Neural cell (in vitro differentiated cells): ENCODE results near the gene PLEKHM1. TPM values are rescaled to one million over a fixed set of nuclear protein-coding genes. Genes with fewer than 3 reads are reported as not detected.

Source experiments
- H2AFZ ChIP-seq: fragments of 200-600, 300-800 bp; sonication (generic), shearing (Covaris generic); 2 replicates; pipeline ENCODE4 v1.6.0; 2014; ENCODE audit warnings: low read depth, mild to moderate bottlenecking, antibody characterized with exemption, low read length, moderate library complexity
- H3F3A ChIP-seq: fragments of 200-600 bp; shearing (Covaris generic); 2 replicates; pipeline ENCODE4 v1.6.1; 2016; ENCODE audit warnings: mild to moderate bottlenecking, moderate library complexity, mixed read lengths, antibody characterized with exemption, low read length; ENCODE audit not compliant: insufficient read depth, poor library complexity, severe bottlenecking
- H3K27ac ChIP-seq: fragments of 200-600, 300-800 bp; sonication (generic), shearing (Covaris generic); 2 replicates; pipeline ENCODE4 v1.5.1; 2014; ENCODE audit warnings: mild to moderate bottlenecking, low read length, moderate library complexity
- H3K27me3 ChIP-seq: fragments of 300-800, 200-600 bp; sonication (generic), shearing (Covaris generic); 2 replicates; pipeline ENCODE4 v1.6.0; 2014; ENCODE audit warnings: mild to moderate bottlenecking, low read depth, low read length, moderate library complexity; ENCODE audit not compliant: insufficient read depth
- H3K36me3 ChIP-seq: fragments of 300-800, 200-600 bp; sonication (generic), shearing (Covaris generic); 2 replicates; pipeline ENCODE4 v1.5.1; 2014; ENCODE audit warnings: mild to moderate bottlenecking, antibody characterized with exemption, low read length, moderate library complexity; ENCODE audit not compliant: insufficient read depth
- H3K4me2 ChIP-seq: fragments of 300-800, 200-600 bp; sonication (generic), shearing (Covaris generic); 2 replicates; pipeline ENCODE4 v1.6.0; 2014; ENCODE audit warnings: mild to moderate bottlenecking, low read length
- H3K4me3 ChIP-seq: fragments of 300-800, 200-600 bp; sonication (generic), shearing (Covaris generic); 2 replicates; pipeline ENCODE4 v1.5.1; 2014; ENCODE audit warnings: mild to moderate bottlenecking, low read length, moderate library complexity
- H3K79me2 ChIP-seq: fragments of 200-600 bp; shearing (Covaris generic); replicated peaks from 2 replicates; pipeline ENCODE4 v1.6.0; 2014; ENCODE audit warnings: mild to moderate bottlenecking, low read length, moderate library complexity; ENCODE audit not compliant: insufficient read depth
- H3K9ac ChIP-seq: fragments of 300-800, 200-600 bp; sonication (generic), shearing (Covaris generic); 2 replicates; pipeline ENCODE4 v1.6.1; 2016; ENCODE audit warnings: mild to moderate bottlenecking, low read length, mixed read lengths
- H3K9me2 ChIP-seq: fragments of 200-600 bp; shearing (Covaris generic); 2 replicates; pipeline ENCODE4 v1.6.1; 2016; ENCODE audit warnings: mild to moderate bottlenecking, low read length, mixed read lengths; ENCODE audit not compliant: insufficient read depth
- H3K9me3 ChIP-seq: fragments of 200-600, 300-800 bp; sonication (generic), shearing (Covaris generic); 2 replicates; pipeline ENCODE4 v1.6.1; 2016; ENCODE audit warnings: mild to moderate bottlenecking, mixed run types, low read length, moderate library complexity, mixed read lengths
- H4K20me1 ChIP-seq: fragments of 200-600 bp; shearing (Covaris generic); 2 replicates; pipeline ENCODE4 v1.6.1; 2016; ENCODE audit warnings: mild to moderate bottlenecking, mixed run types; ENCODE audit not compliant: insufficient read depth
- CTCF ChIP-seq: fragments of 450-650 bp; IDR thresholded peaks from 2 replicates; pipeline ENCODE4 v1.5.1; 2014; ENCODE audit warnings: antibody characterized with exemption, mild to moderate bottlenecking, moderate library complexity; ENCODE audit not compliant: poor library complexity, severe bottlenecking
- EP300 ChIP-seq: fragments of 450-650 bp; conservative IDR thresholded peaks from 2 replicates; pipeline ENCODE4 v1.6.1; 2014; ENCODE audit warnings: antibody characterized with exemption, mild to moderate bottlenecking, moderate library complexity; ENCODE audit not compliant: poor library complexity, severe bottlenecking
- EZH2 ChIP-seq: fragments of 200-600, 300-800 bp; shearing (Covaris generic), sonication (generic); IDR thresholded peaks from 2 replicates; pipeline ENCODE4 v1.6.1; 2014; ENCODE audit warnings: antibody characterized with exemption, low read length, borderline replicate concordance, mild to moderate bottlenecking; ENCODE audit not compliant: insufficient read depth, poor library complexity, severe bottlenecking
- MXI1 ChIP-seq: fragments of 450-650 bp; conservative IDR thresholded peaks from 2 replicates; pipeline ENCODE4 v1.6.1; 2014; ENCODE audit warnings: antibody characterized with exemption, mild to moderate bottlenecking; ENCODE audit not compliant: poor library complexity, severe bottlenecking
- POLR2AphosphoS5 ChIP-seq: IDR thresholded peaks from 2 replicates; pipeline ENCODE4 v1.6.1; 2012
- RAD21 ChIP-seq: fragments of 450-650 bp; conservative IDR thresholded peaks from 2 replicates; pipeline ENCODE4 v1.6.1; 2014; ENCODE audit warnings: antibody characterized with exemption, mild to moderate bottlenecking, moderate library complexity
- REST ChIP-seq: IDR thresholded peaks from 2 replicates; pipeline ENCODE4 v1.6.1; 2012; ENCODE audit warnings: borderline replicate concordance
- SMC3 ChIP-seq: fragments of 450-650 bp; conservative IDR thresholded peaks from 2 replicates; pipeline ENCODE4 v1.6.1; 2014; ENCODE audit warnings: antibody characterized with exemption, mild to moderate bottlenecking, moderate library complexity; ENCODE audit not compliant: poor library complexity
- TAF1 ChIP-seq: IDR thresholded peaks from 2 replicates; pipeline ENCODE4 v1.6.1; 2012; ENCODE audit warnings: low read depth
- polyA plus RNA-seq: library from polyadenylated mRNA; depleted of rRNA; stranded (reverse); fragments of >200 nt; gene quantifications from 2 replicates; pipeline ENCODE4 v1.2.3, GENCODE V29; 2014

Gene PLEKHM1
- polyA plus RNA-seq, 1 donor from 2014 or later, result 3.1 TPM

- H3K9me3 ChIP-seq, result no peaks in the 10 kb centered on the region
- no peaks in the 10 kb centered on the region for H3K36me3 ChIP-seq
- H3F3A ChIP-seq, result no peaks in the 10 kb centered on the region
- no peak overlapping the region for H3K27ac ChIP-seq
- H3K4me2 ChIP-seq, result no peak overlapping the region
- H3K9me2 ChIP-seq, result no peaks in the 10 kb centered on the region
- no peak overlapping the region for H2AFZ ChIP-seq
- no peaks in the 10 kb centered on the region for H4K20me1 ChIP-seq
- TF ChIP-seq RAD21 (no peak), TAF1 (no peak), POLR2AphosphoS5 (no peak), SMC3 (no peak), EZH2 (no peak), MXI1 (no peak), CTCF (no peak), REST (no peak), EP300 (no peak)
- no peaks in the 10 kb centered on the region for H3K79me2 ChIP-seq
- no peak overlapping the region for H3K4me3 ChIP-seq
- H3K27me3 ChIP-seq, result no peaks in the 10 kb centered on the region
- H3K9ac ChIP-seq, result no peak overlapping the region
Measured at GRCh38 chr17:45405250-45406086, 85.1 kb downstream of the PLEKHM1 start.

GRCh38 chr17:45404870-45405249 is 85.7 kb downstream of the PLEKHM1 start:
- Histone ChIP-seq H3K9ac (no peak overlapping the region), H3K9me2 (no peaks in the 10 kb centered on the region), H3K79me2 (no peaks in the 10 kb centered on the region), H3K27me3 (no peaks in the 10 kb centered on the region), H3K36me3 (no peaks in the 10 kb centered on the region), H3K4me3 (no peak overlapping the region), H3F3A (no peaks in the 10 kb centered on the region), H3K9me3 (no peaks in the 10 kb centered on the region), H3K4me2 (no peak overlapping the region), H2AFZ (no peak overlapping the region), H3K27ac (no peak overlapping the region), H4K20me1 (no peaks in the 10 kb centered on the region)
- TF ChIP-seq TAF1, result no peak
- TF ChIP-seq RAD21, result no peak
- TF ChIP-seq EZH2, result no peak
- TF ChIP-seq POLR2AphosphoS5, result no peak
